ENCODE measurements around the gene CERT1.
"Not testable (repeated sequence)": the region's sequence is repeated elsewhere in the genome, so short reads cannot be mapped to it uniquely, and the experiment has no call there.

CERT1 gene

GRCh38 chr5:75338408-75338807 lies 173.0 kb downstream of the CERT1 start:
- no peak for DNase-seq

GRCh38 chr5:75337366-75338021 lies 173.9 kb downstream of the CERT1 start:
- DNase-seq: peak; percentile 35

GRCh38 chr5:75336615-75337336 lies 174.7 kb downstream of the CERT1 start, which contains the start of gene HMGCR:
Gene HMGCR (plus strand): TSS chr5:75337220. CDS start chr5:75342606, 5,386 bp downstream.
- peak; percentile 98 for DNase-seq

- DNase-seq: no peak
These were observed 175.3 kb downstream of the CERT1 start for GRCh38 chr5:75335952-75336614.

GRCh38 chr5:75335486-75335885 lies 175.9 kb downstream of the CERT1 start:
- DNase-seq: no peak

- DNase-seq: not testable (repeated sequence)
These were observed 177.0 kb downstream of the CERT1 start for GRCh38 chr5:75334413-75334812.

- not testable (repeated sequence) for DNase-seq
These were observed 177.7 kb downstream of the CERT1 start for GRCh38 chr5:75333759-75334158.

GRCh38 chr5:75331095-75332090 lies 180.0 kb downstream of the CERT1 start:
- no peak for DNase-seq

GRCh38 chr5:75330404-75330803 lies 181.0 kb downstream of the CERT1 start:
- DNase-seq: no peak

Data from activated naive CD4-positive, alpha-beta T cell treated with Interleukin-2 at 50 U/mL for 16 hours (primary cell).